Renal cortex interstitium (tissue), 11 donors: ENCODE data around the gene SLC26A9. TPM values are rescaled to one million over a fixed set of nuclear protein-coding genes. Genes with fewer than 3 reads are reported as not detected.

Source experiments
- DNase-seq, 11 donors: peaks; one replicate each; pipeline ENCODE4 v3.0.0-alpha.2; 2013; ENCODE audit warnings: low read depth in 9 of 11, low spot score in 4 of 11; ENCODE audit errors: extremely low read depth in 1 of 11
- polyA plus RNA-seq, 3 donors: library from polyadenylated mRNA; unstranded; fragments of 120-200 nt; gene quantifications; one replicate each; pipeline ENCODE4 v1.2.1, GENCODE V29; 2013; ENCODE audit not compliant: insufficient read length in 3 of 3

SLC26A9 gene
- polyA plus RNA-seq, 3 donors, result 0.23 to 0.48 (median 0.42) TPM

DNA sequence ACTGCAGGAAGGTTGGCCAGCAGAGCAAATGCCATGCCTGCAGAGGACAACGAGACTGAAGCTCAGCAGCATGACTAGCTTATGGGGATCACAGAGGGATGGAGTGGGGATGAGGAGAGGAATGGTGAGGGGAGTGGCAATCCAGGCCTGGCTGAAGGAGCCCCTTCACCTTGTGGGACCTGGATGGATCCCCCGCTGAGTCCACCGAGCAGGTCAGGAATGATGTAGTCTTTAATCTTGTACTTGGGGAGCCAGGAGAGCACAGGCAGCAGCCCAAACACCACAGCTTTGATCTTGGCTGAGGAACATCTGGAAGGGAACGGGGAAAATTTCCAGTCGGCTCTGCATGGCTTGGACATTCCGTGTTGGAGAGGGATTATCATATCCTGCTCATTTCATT is 10.5 kb downstream of the SLC26A9 start:
- DNase-seq, result no peak

DNA sequence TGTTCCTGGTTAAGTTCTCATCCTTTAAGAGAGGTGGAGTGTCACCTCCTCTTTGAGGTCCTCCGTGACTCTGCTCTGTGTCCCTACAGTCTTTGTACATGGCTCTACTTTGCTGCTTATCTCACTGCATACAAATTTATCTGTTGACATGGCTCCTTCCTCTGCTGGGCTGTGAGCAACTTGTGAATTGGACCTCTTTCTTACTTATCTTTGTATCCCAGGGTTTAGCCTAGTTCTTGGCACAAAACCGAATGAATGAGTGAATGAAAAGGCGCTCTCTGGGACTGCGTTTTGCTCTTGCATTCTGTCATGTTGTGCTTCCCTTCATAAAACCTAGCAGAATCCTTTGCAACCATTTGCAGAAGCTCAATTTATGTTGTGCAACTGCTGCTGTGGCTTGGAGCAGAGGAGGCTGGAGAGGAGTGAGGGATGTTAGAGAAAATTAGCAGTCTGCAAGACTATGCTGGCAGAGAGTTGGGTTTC is 12.4 kb downstream of the SLC26A9 start:
- no peak for DNase-seq

GRCh38 chr1:205930195-205930577 is 13.1 kb downstream of the SLC26A9 start:
- no peak for DNase-seq

DNA sequence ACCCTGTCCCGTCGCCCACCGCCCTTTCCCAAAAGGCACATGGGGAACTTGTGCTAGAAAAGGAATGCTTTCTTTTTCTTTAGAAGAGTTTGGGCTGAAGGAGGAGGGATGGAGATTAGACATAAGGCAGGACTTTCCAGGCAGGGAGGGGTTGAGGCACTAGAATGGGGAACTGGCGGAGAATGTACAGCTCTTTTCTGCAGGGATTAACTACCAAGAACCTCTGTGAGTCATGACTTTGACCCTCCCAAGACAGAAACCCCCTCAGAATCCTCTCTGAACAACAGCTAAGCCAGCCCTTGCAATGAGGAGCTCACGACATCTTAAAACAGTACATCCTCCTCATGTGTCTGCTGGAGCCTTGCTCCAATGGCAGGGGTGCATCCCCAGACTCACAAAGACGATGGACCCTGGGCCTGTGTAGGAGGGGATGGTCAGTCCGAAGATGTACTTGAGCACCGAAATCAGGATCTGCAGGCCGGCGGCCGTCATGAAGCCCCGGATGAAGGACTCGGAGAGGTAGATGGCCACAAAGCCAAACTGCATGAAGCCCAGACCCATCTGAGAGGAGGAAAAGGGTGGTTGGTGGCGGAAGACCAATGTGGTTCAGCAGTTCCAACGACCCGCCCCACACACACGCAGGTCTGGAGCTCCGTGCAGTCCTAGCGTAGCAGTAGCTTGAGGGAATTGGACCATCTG is 13.6 kb downstream of the SLC26A9 start:
- DNase-seq, result no peak

- DNase-seq, result peak in 2 of 11 donors; percentile 17 to 24
Observed at GRCh38 chr1:205928317-205928716, 14.9 kb downstream of the SLC26A9 start.

DNA sequence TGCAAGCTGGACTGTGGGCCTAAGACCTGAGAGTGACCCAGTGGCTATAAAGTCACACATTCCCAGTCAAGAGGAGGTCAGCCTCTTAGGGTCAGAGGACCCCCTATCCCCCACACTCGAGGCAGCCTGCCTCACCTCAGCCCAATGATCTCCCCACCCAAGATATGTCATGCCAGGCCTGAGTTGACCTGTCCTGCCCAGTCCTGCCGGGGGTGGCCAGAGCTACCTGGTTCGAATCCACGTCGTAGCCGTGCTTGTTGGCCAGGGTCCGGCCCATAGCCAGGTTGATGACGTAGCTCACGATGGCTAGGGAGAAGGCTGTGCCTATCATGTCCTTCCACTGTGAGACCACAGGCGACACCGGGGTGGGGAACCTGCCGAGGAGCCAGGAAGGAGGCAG is 15.6 kb downstream of the SLC26A9 start:
- DNase-seq, result no peak

- DNase-seq, result no peak
Observed at GRCh38 chr1:205927247-205927646, 16.0 kb downstream of the SLC26A9 start.

DNA sequence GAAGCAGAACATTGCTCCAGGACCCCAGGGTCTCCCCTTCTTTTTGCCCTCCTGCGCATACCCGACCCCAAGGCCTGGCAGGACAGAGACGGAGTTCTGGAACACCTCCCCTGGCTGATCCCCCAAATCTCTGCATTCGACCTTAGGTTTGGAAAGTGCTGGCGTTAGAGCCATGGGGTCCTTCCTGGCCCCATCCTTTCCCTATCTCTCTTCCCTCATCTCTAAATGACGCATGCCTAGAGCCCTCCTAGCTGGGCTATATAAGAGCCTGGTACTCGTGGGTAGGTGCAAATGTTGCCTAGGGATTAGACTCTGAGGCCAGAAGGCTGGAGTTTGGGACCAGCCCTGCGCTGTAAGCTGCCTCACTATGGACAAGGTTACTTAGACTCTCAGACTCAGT is 16.6 kb downstream of the SLC26A9 start:
- no peak for DNase-seq

DNA sequence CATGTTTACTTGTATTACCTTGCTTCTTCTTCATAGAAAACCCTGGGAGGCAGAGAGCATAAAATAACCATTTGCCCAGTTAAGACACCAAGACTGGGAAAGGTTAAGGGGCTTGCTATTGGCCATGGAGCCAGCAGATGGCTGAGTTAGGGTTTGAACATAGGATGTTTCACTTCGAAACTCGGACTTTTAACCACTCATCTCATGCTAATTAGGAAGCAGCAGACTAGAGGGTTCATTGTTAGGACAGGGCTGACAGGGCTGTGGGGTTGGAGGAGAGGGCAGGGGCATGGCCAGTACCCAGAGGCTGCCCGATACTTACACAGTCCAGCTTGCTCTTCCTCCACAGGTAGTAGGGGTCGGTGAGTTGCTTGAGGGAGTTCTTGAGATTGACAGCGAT is 17.0 kb downstream of the SLC26A9 start:
- DNase-seq, result no peak

- DNase-seq, result no peak
Observed at GRCh38 chr1:205925736-205926135, 17.5 kb downstream of the SLC26A9 start.

- no peak for DNase-seq
Observed at GRCh38 chr1:205924460-205924790, 18.8 kb downstream of the SLC26A9 start.

- DNase-seq, result no peak
Observed at GRCh38 chr1:205923651-205924459, 19.4 kb downstream of the SLC26A9 start.

- no peak for DNase-seq
Observed at GRCh38 chr1:205922806-205923205, 20.4 kb downstream of the SLC26A9 start.

DNA sequence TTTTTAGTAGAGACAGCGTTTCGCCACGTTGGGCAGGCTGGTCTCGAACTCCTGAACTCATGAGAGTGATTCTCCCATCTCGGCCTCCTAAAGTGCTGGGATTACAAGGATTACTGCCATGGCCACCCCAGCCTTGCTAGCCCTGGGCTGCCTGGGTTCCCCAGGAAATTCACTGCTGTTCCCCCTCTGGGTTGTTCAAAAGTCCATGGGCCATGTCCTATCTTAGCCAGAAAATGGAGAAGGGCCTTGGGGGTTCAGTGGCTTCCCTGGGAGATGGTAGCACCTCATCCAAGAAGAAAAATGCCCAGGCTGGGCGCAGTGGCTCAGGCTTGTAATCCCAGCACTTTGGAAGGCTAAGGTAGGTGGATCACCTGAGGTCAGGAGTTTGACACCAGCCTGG is 20.9 kb downstream of the SLC26A9 start:
- no peak for DNase-seq

- no peak for DNase-seq
Observed at GRCh38 chr1:205921570-205921909, 21.7 kb downstream of the SLC26A9 start.

GRCh38 chr1:205920861-205921569 is 22.2 kb downstream of the SLC26A9 start:
- no peak for DNase-seq

DNA sequence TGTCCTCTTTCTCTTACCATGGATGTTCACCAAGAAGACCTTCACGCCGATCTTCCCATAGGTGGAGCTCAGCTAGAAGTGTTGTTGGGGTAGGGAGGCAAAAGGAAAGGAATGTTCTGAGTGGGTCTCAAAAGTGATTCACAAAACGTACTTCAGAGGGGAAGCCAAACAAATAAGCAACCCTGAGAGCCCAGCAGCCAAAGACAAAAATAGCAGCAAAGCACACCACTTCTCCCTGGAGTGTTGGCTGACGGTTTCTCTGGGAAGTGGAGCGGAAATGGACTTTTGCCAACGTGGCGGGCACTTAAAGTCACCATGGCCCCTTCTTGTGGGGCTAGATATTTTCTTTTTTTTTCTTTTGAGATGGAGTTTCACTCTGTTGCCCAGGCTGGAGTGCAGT is 23.1 kb downstream of the SLC26A9 start:
- peak in 1 of 11 donors; percentile 21 for DNase-seq

- peak in 10 of 11 donors; percentile 56 to 69 (median 64) for DNase-seq
Observed at GRCh38 chr1:205918955-205919746, 24.1 kb downstream of the SLC26A9 start.

- no peak for DNase-seq
Observed at GRCh38 chr1:205917466-205918238, 25.6 kb downstream of the SLC26A9 start.
